AG04450 (cell line): ENCODE measurements around the gene USP17L30. TPM values are rescaled to one million over a fixed set of nuclear protein-coding genes. Genes with fewer than 3 reads are reported as not detected.
"Not testable (repeated sequence)": the region's sequence is repeated elsewhere in the genome, so short reads cannot be mapped to it uniquely, and the experiment has no call there.

Source experiments
- CTCF ChIA-PET: fragments of 300-600, 350-600 bp; formaldehyde crosslinking; extraction: SDS; loops from one replicate; lab custom pipeline; 2022; ENCODE audit warnings: antibody characterized with exemption, inconsistent platforms; lab: Charles Lee
- POLR2A ChIA-PET: fragments of 350-600 bp; formaldehyde crosslinking; extraction: SDS; loops from one replicate; lab custom pipeline; 2021; ENCODE audit warnings: antibody characterized with exemption, inconsistent platforms; lab: Yijun Ruan, JAX
- DNase-seq: peaks from one replicate; pipeline ENCODE4 v3.0.0-alpha.2; 2011; ENCODE audit warnings: low read depth, low spot score
- H3K27ac ChIP-seq: one replicate; pipeline ENCODE4 v1.5.1; 2012; ENCODE audit warnings: low read depth, low read length, control low read depth
- H3K27me3 ChIP-seq: one replicate; pipeline ENCODE4 v1.6.0; 2012; ENCODE audit warnings: low read length; ENCODE audit not compliant: control insufficient read depth, insufficient read depth
- H3K4me3 ChIP-seq: 2 replicates; pipeline ENCODE4 v1.5.1; 2011; ENCODE audit warnings: mild to moderate bottlenecking, low read depth, low read length, control low read depth
- H3K9me3 ChIP-seq: 2 replicates; pipeline ENCODE4 v1.5.1; 2012; ENCODE audit warnings: low read length; ENCODE audit not compliant: control insufficient read depth, insufficient read depth
- polyA minus RNA-seq: library from RNA; depleted of rRNA, polyadenylated mRNA; stranded (reverse); fragments of >200 nt; gene quantifications from 2 replicates; pipeline ENCODE4 v1.2.3, GENCODE V29; 2011; rRNA and poly(A)+ RNA removed
- polyA plus RNA-seq: library from polyadenylated mRNA; depleted of rRNA; stranded (reverse); fragments of >200 nt; gene quantifications from 2 replicates; pipeline ENCODE4 v1.2.3, GENCODE V29; 2011; rRNA removed

The USP17L30 gene, protein sequence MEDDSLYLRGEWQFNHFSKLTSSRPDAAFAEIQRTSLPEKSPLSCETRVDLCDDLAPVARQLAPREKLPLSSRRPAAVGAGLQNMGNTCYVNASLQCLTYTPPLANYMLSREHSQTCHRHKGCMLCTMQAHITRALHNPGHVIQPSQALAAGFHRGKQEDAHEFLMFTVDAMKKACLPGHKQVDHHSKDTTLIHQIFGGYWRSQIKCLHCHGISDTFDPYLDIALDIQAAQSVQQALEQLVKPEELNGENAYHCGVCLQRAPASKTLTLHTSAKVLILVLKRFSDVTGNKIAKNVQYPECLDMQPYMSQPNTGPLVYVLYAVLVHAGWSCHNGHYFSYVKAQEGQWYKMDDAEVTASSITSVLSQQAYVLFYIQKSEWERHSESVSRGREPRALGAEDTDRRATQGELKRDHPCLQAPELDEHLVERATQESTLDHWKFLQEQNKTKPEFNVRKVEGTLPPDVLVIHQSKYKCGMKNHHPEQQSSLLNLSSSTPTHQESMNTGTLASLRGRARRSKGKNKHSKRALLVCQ
- polyA plus RNA-seq (not detected in 2 replicates), polyA minus RNA-seq (not detected in 2 replicates)

- POLR2A ChIA-PET, CTCF ChIA-PET, DNase-seq, H3K27ac ChIP-seq, H3K4me3 ChIP-seq, H3K9me3 ChIP-seq, H3K27me3 ChIP-seq: not testable (repeated sequence)
Measured at GRCh38 chr4:9362829-9363228, at the start of gene USP17L30. Gene USP17L30, plus strand, starts transcription at chr4:9363129. Its CDS starts 0 bp downstream, at chr4:9363129.

GRCh38 chr4:9324191-9324590 lies 38.7 kb upstream of the USP17L30 start:
- POLR2A ChIA-PET, DNase-seq, H3K27me3 ChIP-seq, H3K9me3 ChIP-seq, CTCF ChIA-PET, H3K4me3 ChIP-seq, H3K27ac ChIP-seq: not testable (repeated sequence)

GRCh38 chr4:9324865-9325264 lies 38.1 kb upstream of the USP17L30 start, which contains the start of gene USP17L24:
Gene USP17L24, plus strand, starts transcription at chr4:9325165. Its CDS starts 0 bp downstream, at chr4:9325165.
- DNase-seq, CTCF ChIA-PET, H3K9me3 ChIP-seq, H3K4me3 ChIP-seq, H3K27me3 ChIP-seq, H3K27ac ChIP-seq, POLR2A ChIA-PET: not testable (repeated sequence)

- H3K4me3 ChIP-seq, H3K9me3 ChIP-seq, H3K27me3 ChIP-seq, DNase-seq, H3K27ac ChIP-seq, CTCF ChIA-PET, POLR2A ChIA-PET: not testable (repeated sequence)
Measured at GRCh38 chr4:9329611-9330010, 33.3 kb upstream of the USP17L30 start, which contains the start of gene USP17L25. Gene USP17L25, plus strand, starts transcription at chr4:9329911. Its CDS starts 0 bp downstream, at chr4:9329911.

DNA sequence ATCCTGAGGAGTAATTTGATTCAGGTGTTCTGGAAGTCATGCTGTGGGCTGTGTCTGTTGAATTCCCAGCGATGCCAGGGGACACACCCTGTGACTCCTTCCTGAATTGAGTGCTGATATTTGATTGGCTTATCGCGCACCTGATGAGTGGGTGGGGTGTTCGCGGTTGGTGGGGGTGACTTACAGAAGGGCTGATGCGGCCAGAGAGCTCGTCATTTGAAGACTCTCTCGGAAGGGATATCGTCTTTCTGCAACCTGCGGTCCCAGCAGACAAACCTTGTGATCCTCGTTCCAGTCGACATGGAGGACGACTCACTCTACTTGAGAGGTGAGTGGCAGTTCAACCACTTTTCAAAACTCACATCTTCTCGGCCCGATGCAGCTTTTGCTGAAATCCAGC lies 28.6 kb upstream of the USP17L30 start, which contains the start of gene USP17L26:
Gene USP17L26 (plus strand): TSS at position 301 of the 400 bp plus-strand sequence. CDS start 0 bp downstream, at position 301.
- H3K27me3 ChIP-seq, H3K27ac ChIP-seq, POLR2A ChIA-PET, CTCF ChIA-PET, DNase-seq, H3K9me3 ChIP-seq, H3K4me3 ChIP-seq: not testable (repeated sequence)

DNA sequence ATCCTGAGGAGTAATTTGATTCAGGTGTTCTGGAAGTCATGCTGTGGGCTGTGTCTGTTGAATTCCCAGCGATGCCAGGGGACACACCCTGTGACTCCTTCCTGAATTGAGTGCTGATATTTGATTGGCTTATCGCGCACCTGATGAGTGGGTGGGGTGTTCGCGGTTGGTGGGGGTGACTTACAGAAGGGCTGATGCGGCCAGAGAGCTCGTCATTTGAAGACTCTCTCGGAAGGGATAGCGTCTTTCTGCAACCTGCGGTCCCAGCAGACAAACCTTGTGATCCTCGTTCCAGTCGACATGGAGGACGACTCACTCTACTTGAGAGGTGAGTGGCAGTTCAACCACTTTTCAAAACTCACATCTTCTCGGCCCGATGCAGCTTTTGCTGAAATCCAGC lies 23.8 kb upstream of the USP17L30 start, which contains the start of gene USP17L5:
Gene USP17L5 (plus strand): TSS at position 301 of the 400 bp plus-strand sequence. CDS start 0 bp downstream, at position 301.
- H3K27me3 ChIP-seq, DNase-seq, CTCF ChIA-PET, H3K27ac ChIP-seq, H3K9me3 ChIP-seq, POLR2A ChIA-PET, H3K4me3 ChIP-seq: not testable (repeated sequence)

DNA sequence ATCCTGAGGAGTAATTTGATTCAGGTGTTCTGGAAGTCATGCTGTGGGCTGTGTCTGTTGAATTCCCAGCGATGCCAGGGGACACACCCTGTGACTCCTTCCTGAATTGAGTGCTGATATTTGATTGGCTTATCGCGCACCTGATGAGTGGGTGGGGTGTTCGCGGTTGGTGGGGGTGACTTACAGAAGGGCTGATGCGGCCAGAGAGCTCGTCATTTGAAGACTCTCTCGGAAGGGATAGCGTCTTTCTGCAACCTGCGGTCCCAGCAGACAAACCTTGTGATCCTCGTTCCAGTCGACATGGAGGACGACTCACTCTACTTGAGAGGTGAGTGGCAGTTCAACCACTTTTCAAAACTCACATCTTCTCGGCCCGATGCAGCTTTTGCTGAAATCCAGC lies 19.1 kb upstream of the USP17L30 start, which contains the start of gene USP17L27:
Gene USP17L27 (plus strand): TSS at position 301 of the 400 bp plus-strand sequence. CDS start 0 bp downstream, at position 301.
- H3K9me3 ChIP-seq, H3K4me3 ChIP-seq, CTCF ChIA-PET, POLR2A ChIA-PET, H3K27me3 ChIP-seq, DNase-seq, H3K27ac ChIP-seq: not testable (repeated sequence)

GRCh38 chr4:9348593-9348992 lies 14.3 kb upstream of the USP17L30 start, which contains the start of gene USP17L28:
Gene USP17L28, plus strand, starts transcription at chr4:9348893. Its CDS starts 0 bp downstream, at chr4:9348893.
- POLR2A ChIA-PET, H3K27me3 ChIP-seq, H3K4me3 ChIP-seq, DNase-seq, H3K9me3 ChIP-seq, H3K27ac ChIP-seq, CTCF ChIA-PET: not testable (repeated sequence)

GRCh38 chr4:9350866-9351265 lies 12.1 kb upstream of the USP17L30 start:
- POLR2A ChIA-PET, H3K9me3 ChIP-seq, H3K27me3 ChIP-seq, CTCF ChIA-PET, DNase-seq, H3K27ac ChIP-seq, H3K4me3 ChIP-seq: not testable (repeated sequence)

GRCh38 chr4:9353338-9353737 lies 9.6 kb upstream of the USP17L30 start, which contains the start of gene USP17L29:
Gene USP17L29, plus strand, starts transcription at chr4:9353638. Its CDS starts 0 bp downstream, at chr4:9353638.
- H3K9me3 ChIP-seq, H3K4me3 ChIP-seq, POLR2A ChIA-PET: not testable (repeated sequence)

DNA sequence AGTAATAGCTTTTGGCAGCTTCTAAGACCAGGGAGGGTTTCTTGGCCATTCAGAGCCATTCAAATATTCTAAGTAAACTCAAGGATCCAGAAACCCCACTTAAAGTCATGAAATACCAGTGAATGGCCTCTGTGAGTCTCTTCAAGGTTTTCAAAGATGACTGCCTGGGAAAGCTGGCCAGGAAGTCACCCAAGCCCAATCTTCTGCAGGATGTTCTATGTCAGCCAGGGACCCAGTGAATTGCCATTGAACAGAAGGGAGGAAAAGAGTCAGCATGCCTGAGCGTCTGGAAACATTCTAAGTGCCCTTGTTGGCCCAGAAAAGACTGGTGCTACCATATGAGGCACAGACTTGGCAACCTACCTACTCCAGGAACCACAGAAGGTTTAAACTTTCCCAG lies 17.0 kb downstream of the USP17L30 start:
- H3K4me3 ChIP-seq, POLR2A ChIA-PET, CTCF ChIA-PET, DNase-seq, H3K27me3 ChIP-seq, H3K9me3 ChIP-seq, H3K27ac ChIP-seq: not testable (repeated sequence)

More at GRCh38 chr4:9353338-9353737, 9.6 kb upstream of the USP17L30 start, which contains the start of gene USP17L29:
- H3K27me3 ChIP-seq, CTCF ChIA-PET, DNase-seq, H3K27ac ChIP-seq: not testable (repeated sequence)
